ENCODE data around the gene ATP10A. TPM values are rescaled to one million over a fixed set of nuclear protein-coding genes. Genes with fewer than 3 reads are reported as not detected.
"Not testable (repeated sequence)": the region's sequence is repeated elsewhere in the genome, so short reads cannot be mapped to it uniquely, and the experiment has no call there.

Gene ATP10A
- total RNA-seq, 2 donors from 2014 or later, result 5.6 to 14.3 TPM

GRCh38 chr15:25883463-25884259 is 20.5 kb upstream of the ATP10A start:
- H3K4me1 ChIP-seq (replicated peaks), result no peaks in the 10 kb centered on the region
- DNase-seq (ENCODE audit: low spot score), result no peak
- H3K4me3 ChIP-seq, result no peak overlapping the region
- 46% methylated on average over 5 of the region's 6 CpGs for WGBS
- H3K27ac ChIP-seq, result no peak overlapping the region
- no peaks in the 10 kb centered on the region for H3K9me3 ChIP-seq
- no peak for TF ChIP-seq POLR2A (IDR thresholded peaks at IDR 0.05)
- TF ChIP-seq CTCF (IDR thresholded peaks at IDR 0.05), result no peak
- TF ChIP-seq POLR2AphosphoS5 (IDR thresholded peaks at IDR 0.05), result no peak
- intact Hi-C loops (cut with DNase I), result no loop called here
- H3K36me3 ChIP-seq, result no peaks in the 10 kb centered on the region
- no peaks in the 10 kb centered on the region for H3K27me3 ChIP-seq (replicated peaks; ENCODE audit: insufficient read depth)

- Histone ChIP-seq H3K27ac (no peak overlapping the region), H3K4me3 (no peak overlapping the region)
- 92% methylated on average over 2 of the region's 2 CpGs for whole genome bisulfite sequencing
These were observed 19.3 kb upstream of the ATP10A start for GRCh38 chr15:25882466-25882865.

GRCh38 chr15:25880877-25881276 is 17.8 kb upstream of the ATP10A start:
- H3K9me3 ChIP-seq; H3K4me1 ChIP-seq (replicated peaks); H3K4me3 ChIP-seq; intact Hi-C loops (cut with DNase I); H3K27me3 ChIP-seq (replicated peaks; ENCODE audit: insufficient read depth); H3K36me3 ChIP-seq; DNase-seq (ENCODE audit: low spot score); H3K27ac ChIP-seq: not testable (repeated sequence)
- WGBS, result 95% methylated on average over 6 of the region's 6 CpGs

More at GRCh38 chr15:25882466-25882865, 19.3 kb upstream of the ATP10A start:
- DNase-seq (ENCODE audit: low spot score), result no peak
- Histone ChIP-seq H3K36me3 (no peaks in the 10 kb centered on the region), H3K9me3 (no peaks in the 10 kb centered on the region), H3K27me3 (replicated peaks; ENCODE audit: insufficient read depth) (no peaks in the 10 kb centered on the region), H3K4me1 (replicated peaks) (no peaks in the 10 kb centered on the region)
- TF ChIP-seq POLR2A (IDR thresholded peaks at IDR 0.05) (no peak), POLR2AphosphoS5 (IDR thresholded peaks at IDR 0.05) (no peak), CTCF (IDR thresholded peaks at IDR 0.05) (no peak)
- intact Hi-C loops (cut with DNase I), result no loop called here

- WGBS, result 90% methylated on average over 1 of the region's 1 CpG
- H3K27me3 ChIP-seq (replicated peaks; ENCODE audit: insufficient read depth), result no peaks in the 10 kb centered on the region
- no peak overlapping the region for H3K27ac ChIP-seq
- no peak for DNase-seq (ENCODE audit: low spot score)
- intact Hi-C loops (cut with DNase I), result no loop called here
- no peaks in the 10 kb centered on the region for H3K36me3 ChIP-seq
- no peaks in the 10 kb centered on the region for H3K4me1 ChIP-seq (replicated peaks)
- no peak overlapping the region for H3K4me3 ChIP-seq
- no peaks in the 10 kb centered on the region for H3K9me3 ChIP-seq
- no peak for TF ChIP-seq POLR2AphosphoS5 (IDR thresholded peaks at IDR 0.05)
These were observed 17.3 kb upstream of the ATP10A start for GRCh38 chr15:25880411-25880810.

GRCh38 chr15:25879438-25879837 is 16.3 kb upstream of the ATP10A start:
- DNase-seq (ENCODE audit: low spot score), result no peak
- WGBS, result 92% methylated on average over 4 of the region's 4 CpGs

More at GRCh38 chr15:25879438-25879837, 16.3 kb upstream of the ATP10A start:
- H3K27ac ChIP-seq, result no peak overlapping the region
- H3K4me3 ChIP-seq, result no peak overlapping the region
- H3K27me3 ChIP-seq (replicated peaks; ENCODE audit: insufficient read depth), result no peaks in the 10 kb centered on the region
- H3K36me3 ChIP-seq, result no peaks in the 10 kb centered on the region
- H3K9me3 ChIP-seq, result no peaks in the 10 kb centered on the region
- intact Hi-C loops (cut with DNase I), result no loop called here
- TF ChIP-seq POLR2AphosphoS5 (IDR thresholded peaks at IDR 0.05), result no peak
- TF ChIP-seq CTCF (IDR thresholded peaks at IDR 0.05), result no peak
- TF ChIP-seq POLR2A (IDR thresholded peaks at IDR 0.05), result no peak
- no peaks in the 10 kb centered on the region for H3K4me1 ChIP-seq (replicated peaks)
